Neural cell (in vitro differentiated cells): ENCODE results near the gene CPVL.

Experiments
- EP300 ChIP-seq: fragments of 450-650 bp; conservative IDR thresholded peaks from 2 replicates; pipeline ENCODE4 v1.6.1; 2014; ENCODE audit warnings: antibody characterized with exemption, mild to moderate bottlenecking, moderate library complexity; ENCODE audit not compliant: poor library complexity, severe bottlenecking
- EZH2 ChIP-seq: fragments of 200-600, 300-800 bp; shearing (Covaris generic), sonication (generic); IDR thresholded peaks from 2 replicates; pipeline ENCODE4 v1.6.1; 2014; ENCODE audit warnings: antibody characterized with exemption, low read length, borderline replicate concordance, mild to moderate bottlenecking; ENCODE audit not compliant: insufficient read depth, poor library complexity, severe bottlenecking
- MXI1 ChIP-seq: fragments of 450-650 bp; conservative IDR thresholded peaks from 2 replicates; pipeline ENCODE4 v1.6.1; 2014; ENCODE audit warnings: antibody characterized with exemption, mild to moderate bottlenecking; ENCODE audit not compliant: poor library complexity, severe bottlenecking
- POLR2AphosphoS5 ChIP-seq: IDR thresholded peaks from 2 replicates; pipeline ENCODE4 v1.6.1; 2012
- RAD21 ChIP-seq: fragments of 450-650 bp; conservative IDR thresholded peaks from 2 replicates; pipeline ENCODE4 v1.6.1; 2014; ENCODE audit warnings: antibody characterized with exemption, mild to moderate bottlenecking, moderate library complexity
- SMC3 ChIP-seq: fragments of 450-650 bp; conservative IDR thresholded peaks from 2 replicates; pipeline ENCODE4 v1.6.1; 2014; ENCODE audit warnings: antibody characterized with exemption, mild to moderate bottlenecking, moderate library complexity; ENCODE audit not compliant: poor library complexity
- TAF1 ChIP-seq: IDR thresholded peaks from 2 replicates; pipeline ENCODE4 v1.6.1; 2012; ENCODE audit warnings: low read depth
- TF ChIP-seq, protein P1 (sequence below): fragments of 450-650 bp; IDR thresholded peaks from 2 replicates; pipeline ENCODE4 v1.5.1; 2014; ENCODE audit warnings: antibody characterized with exemption, mild to moderate bottlenecking, moderate library complexity; ENCODE audit not compliant: poor library complexity, severe bottlenecking
- TF ChIP-seq, protein P2 (sequence below): IDR thresholded peaks from 2 replicates; pipeline ENCODE4 v1.6.1; 2012; ENCODE audit warnings: borderline replicate concordance

GRCh38 chr7:29170781-29171180 lies 24.4 kb upstream of the CPVL start:
- TF ChIP-seq, protein P1, sequence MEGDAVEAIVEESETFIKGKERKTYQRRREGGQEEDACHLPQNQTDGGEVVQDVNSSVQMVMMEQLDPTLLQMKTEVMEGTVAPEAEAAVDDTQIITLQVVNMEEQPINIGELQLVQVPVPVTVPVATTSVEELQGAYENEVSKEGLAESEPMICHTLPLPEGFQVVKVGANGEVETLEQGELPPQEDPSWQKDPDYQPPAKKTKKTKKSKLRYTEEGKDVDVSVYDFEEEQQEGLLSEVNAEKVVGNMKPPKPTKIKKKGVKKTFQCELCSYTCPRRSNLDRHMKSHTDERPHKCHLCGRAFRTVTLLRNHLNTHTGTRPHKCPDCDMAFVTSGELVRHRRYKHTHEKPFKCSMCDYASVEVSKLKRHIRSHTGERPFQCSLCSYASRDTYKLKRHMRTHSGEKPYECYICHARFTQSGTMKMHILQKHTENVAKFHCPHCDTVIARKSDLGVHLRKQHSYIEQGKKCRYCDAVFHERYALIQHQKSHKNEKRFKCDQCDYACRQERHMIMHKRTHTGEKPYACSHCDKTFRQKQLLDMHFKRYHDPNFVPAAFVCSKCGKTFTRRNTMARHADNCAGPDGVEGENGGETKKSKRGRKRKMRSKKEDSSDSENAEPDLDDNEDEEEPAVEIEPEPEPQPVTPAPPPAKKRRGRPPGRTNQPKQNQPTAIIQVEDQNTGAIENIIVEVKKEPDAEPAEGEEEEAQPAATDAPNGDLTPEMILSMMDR, result no peak
- TF ChIP-seq POLR2AphosphoS5, result no peak
- TF ChIP-seq EZH2, result no peak
- no peak for TF ChIP-seq EP300
- TF ChIP-seq MXI1, result no peak
- TF ChIP-seq, protein P2, sequence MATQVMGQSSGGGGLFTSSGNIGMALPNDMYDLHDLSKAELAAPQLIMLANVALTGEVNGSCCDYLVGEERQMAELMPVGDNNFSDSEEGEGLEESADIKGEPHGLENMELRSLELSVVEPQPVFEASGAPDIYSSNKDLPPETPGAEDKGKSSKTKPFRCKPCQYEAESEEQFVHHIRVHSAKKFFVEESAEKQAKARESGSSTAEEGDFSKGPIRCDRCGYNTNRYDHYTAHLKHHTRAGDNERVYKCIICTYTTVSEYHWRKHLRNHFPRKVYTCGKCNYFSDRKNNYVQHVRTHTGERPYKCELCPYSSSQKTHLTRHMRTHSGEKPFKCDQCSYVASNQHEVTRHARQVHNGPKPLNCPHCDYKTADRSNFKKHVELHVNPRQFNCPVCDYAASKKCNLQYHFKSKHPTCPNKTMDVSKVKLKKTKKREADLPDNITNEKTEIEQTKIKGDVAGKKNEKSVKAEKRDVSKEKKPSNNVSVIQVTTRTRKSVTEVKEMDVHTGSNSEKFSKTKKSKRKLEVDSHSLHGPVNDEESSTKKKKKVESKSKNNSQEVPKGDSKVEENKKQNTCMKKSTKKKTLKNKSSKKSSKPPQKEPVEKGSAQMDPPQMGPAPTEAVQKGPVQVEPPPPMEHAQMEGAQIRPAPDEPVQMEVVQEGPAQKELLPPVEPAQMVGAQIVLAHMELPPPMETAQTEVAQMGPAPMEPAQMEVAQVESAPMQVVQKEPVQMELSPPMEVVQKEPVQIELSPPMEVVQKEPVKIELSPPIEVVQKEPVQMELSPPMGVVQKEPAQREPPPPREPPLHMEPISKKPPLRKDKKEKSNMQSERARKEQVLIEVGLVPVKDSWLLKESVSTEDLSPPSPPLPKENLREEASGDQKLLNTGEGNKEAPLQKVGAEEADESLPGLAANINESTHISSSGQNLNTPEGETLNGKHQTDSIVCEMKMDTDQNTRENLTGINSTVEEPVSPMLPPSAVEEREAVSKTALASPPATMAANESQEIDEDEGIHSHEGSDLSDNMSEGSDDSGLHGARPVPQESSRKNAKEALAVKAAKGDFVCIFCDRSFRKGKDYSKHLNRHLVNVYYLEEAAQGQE, result no peak
- TF ChIP-seq TAF1, result no peak
- no peak for TF ChIP-seq RAD21
- no peak for TF ChIP-seq SMC3
